Large intestine (tissue), 3 donors: ENCODE measurements around the gene ACSF3. TPM values are rescaled to one million over a fixed set of nuclear protein-coding genes. Genes with fewer than 3 reads are reported as not detected.

Experiments
- DNase-seq, 2 donors: peaks; one replicate each; pipeline versions ENCODE4 v3.0.0 to v3.0.0-alpha.2; 2013
- H3K27ac ChIP-seq: one replicate; pipeline ENCODE4 v1.5.1; 2013; ENCODE audit warnings: low read length
- H3K27me3 ChIP-seq: 2 replicates; pipeline ENCODE4 v1.6.1; 2013; ENCODE audit warnings: low read length; ENCODE audit not compliant: control insufficient read depth, insufficient read depth
- H3K36me3 ChIP-seq: 2 replicates; pipeline ENCODE4 v1.6.1; 2013; ENCODE audit warnings: low read length; ENCODE audit not compliant: control insufficient read depth, insufficient read depth
- H3K4me1 ChIP-seq: one replicate; pipeline ENCODE4 v1.6.1; 2013; ENCODE audit warnings: low read length; ENCODE audit not compliant: control insufficient read depth, insufficient read depth
- H3K4me3 ChIP-seq: one replicate; pipeline ENCODE4 v1.5.1; 2013; ENCODE audit warnings: low read length
- H3K9me3 ChIP-seq: one replicate; pipeline ENCODE4 v1.6.1; 2013; ENCODE audit warnings: mild to moderate bottlenecking, low read depth, low read length, moderate library complexity; ENCODE audit not compliant: control insufficient read depth
- WGBS: methylation state at CpG from one replicate; pipeline ENCODE4 v1.1.5; 2013; ENCODE audit warnings: low lambda C conversion rate; ENCODE audit not compliant: insufficient coverage; 5-methylcytosine and 5-hydroxymethylcytosine counted together
- polyA plus RNA-seq: library from polyadenylated mRNA; unstranded; fragments of 120-200 nt; gene quantifications from one replicate; pipeline ENCODE4 v1.2.1, GENCODE V29; 2013

ACSF3 gene
- polyA plus RNA-seq, 1 donor: 30.8 TPM

GRCh38 chr16:89155184-89155679 is 61.6 kb downstream of the ACSF3 start:
- peak in 1 of 2 donors; percentile 13 for DNase-seq
- no CpG with 5 or more reads among the region's 19 CpGs for WGBS
- Histone ChIP-seq H3K36me3 (peaks cover 11% of the 10 kb centered on the region), H3K27me3 (no peaks in the 10 kb centered on the region), H3K9me3 (peaks cover 27% of the 10 kb centered on the region), H3K4me3 (no peak overlapping the region), H3K27ac (no peak overlapping the region), H3K4me1 (no peaks in the 10 kb centered on the region)

DNA sequence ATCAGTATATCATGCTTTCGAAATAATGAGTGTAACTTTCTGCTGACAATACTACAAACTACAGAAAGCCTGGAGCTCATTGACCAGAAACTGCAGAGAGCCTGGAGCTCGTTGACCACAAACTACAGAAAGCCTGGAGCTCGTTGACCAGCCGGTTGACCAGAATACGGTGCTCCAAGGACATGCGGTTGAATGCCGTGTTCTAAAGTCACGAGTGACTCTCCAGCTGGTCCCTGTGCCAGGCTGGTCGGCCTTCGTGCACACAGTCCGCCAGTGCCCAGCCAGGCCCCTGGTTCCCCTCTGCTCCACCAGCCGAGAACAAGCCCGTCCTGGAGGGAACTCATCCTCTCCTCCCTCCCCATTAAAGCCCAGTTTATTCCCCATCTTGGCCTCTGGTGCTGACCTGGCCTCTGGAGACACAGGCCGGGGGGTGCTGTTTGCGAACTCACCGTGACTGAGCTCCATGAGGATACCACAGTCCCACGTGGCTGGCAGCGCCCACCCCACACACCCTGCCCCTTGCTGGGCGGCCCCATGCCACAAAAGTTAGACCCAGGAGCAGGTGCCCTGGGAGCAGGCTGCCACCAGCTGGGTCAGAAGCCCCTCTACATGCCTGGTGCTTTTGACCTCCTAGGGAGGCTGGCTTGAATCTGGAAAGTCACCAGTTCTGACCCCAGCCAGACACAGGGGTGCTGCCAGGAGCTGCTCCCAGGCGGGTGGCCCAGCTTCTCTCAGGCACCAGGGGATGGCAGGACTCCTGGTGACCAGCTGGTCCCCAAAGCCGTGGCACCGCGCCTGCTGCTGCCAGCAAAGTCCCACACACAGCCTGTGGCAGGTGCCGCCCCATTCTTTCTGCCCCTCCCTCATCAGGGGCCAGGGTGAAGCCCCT is 62.4 kb downstream of the ACSF3 start:
- Histone ChIP-seq H3K27me3 (no peaks in the 10 kb centered on the region), H3K9me3 (peaks cover 23% of the 10 kb centered on the region), H3K27ac (no peak overlapping the region), H3K36me3 (peaks cover 3% of the 10 kb centered on the region), H3K4me3 (no peak overlapping the region), H3K4me1 (no peaks in the 10 kb centered on the region)
- DNase-seq: no peak
- WGBS: no CpG with 5 or more reads among the region's 24 CpGs

DNA sequence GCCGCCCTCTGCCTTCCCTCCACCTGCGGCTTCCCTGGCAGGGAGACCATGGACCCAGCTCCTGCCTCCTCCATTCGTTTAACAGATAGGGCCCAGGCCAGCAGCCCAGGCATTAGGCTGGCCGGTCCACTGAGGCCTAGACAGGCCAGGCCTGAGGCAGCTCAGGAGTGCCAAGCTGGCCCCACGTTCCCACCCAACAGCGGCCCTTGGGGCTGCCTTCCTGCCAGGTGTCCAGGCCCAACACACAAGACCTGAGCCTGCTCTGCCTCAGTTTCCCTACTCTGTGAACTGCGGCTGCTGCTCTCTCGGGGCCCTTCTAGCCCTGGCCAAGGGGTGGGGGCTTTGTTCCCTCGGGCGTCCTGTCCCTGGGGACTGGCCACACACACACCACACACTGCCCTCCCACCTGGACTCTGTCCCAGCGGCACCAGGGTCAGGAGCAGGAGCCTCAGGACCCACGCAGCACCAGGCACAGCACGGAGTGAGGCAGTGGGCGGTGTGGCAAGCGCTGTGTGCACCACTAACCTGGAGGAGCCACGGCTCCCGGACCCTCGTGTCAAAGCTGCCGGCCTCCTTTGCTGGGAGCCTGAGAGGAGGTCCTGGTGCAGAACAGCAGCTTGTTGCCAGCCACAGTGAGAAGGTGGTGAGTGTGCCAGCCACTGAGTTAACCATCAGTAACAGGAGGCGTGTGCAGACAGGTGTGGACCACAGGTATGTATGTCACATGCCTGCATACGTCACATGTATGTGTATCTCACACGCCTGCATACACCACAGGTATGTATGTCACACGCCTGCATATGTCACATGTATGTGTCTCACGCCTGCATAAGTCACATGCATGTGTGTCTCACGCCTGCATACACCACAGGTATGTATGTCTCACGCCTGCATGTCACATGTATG is 63.3 kb downstream of the ACSF3 start:
- Histone ChIP-seq H3K27me3 (no peaks in the 10 kb centered on the region), H3K9me3 (peaks cover 23% of the 10 kb centered on the region), H3K4me3 (no peak overlapping the region), H3K36me3 (peaks cover 1% of the 10 kb centered on the region), H3K4me1 (no peaks in the 10 kb centered on the region), H3K27ac (no peak overlapping the region)
- DNase-seq: no peak
- no CpG with 5 or more reads among the region's 26 CpGs for WGBS

- Histone ChIP-seq H3K27me3 (no peaks in the 10 kb centered on the region), H3K4me1 (no peaks in the 10 kb centered on the region), H3K36me3 (no peaks in the 10 kb centered on the region), H3K4me3 (no peak overlapping the region), H3K27ac (no peak overlapping the region), H3K9me3 (peaks cover 22% of the 10 kb centered on the region)
- no peak for DNase-seq
- no CpG with 5 or more reads among the region's 12 CpGs for WGBS
These were observed 64.1 kb downstream of the ACSF3 start for GRCh38 chr16:89157778-89158177.

DNA sequence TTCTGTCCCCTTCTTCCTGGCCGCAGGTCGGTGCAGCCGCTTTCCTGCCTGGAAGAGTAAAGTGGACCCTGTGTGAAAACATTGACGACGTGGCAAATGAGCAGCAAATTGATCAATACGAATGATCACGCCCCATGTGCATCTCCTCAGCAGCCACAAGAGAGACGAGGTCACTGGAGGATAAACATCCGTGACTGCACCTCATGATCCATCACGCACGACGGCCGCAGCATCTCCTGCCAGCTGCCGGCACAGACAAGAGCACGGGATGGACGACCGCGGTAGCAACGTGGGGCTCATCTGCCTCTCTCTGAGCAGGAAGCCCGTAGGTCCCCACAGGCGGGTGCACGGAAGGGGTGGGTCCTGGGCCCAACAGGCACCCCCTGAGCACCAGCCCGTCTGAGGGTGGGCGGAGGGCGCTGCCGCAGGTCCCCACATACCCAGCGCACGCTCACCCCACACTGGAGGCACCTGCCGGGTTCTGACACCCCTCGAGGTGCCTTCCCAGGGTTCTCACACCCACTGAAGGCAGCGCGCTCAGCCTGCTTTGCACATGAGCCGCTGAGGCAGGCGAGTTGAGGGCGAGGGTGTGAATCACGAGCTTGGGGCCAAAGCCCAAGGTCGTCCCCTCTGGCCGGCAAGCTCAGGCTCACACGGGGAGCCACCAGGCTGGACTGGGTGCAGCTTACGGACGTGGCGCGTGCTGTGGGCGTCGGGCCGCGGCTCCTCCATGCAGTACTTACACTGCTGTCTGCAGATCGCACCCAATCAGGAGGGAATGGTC is 65.6 kb downstream of the ACSF3 start:
- no CpG with 5 or more reads among the region's 48 CpGs for WGBS

DNA sequence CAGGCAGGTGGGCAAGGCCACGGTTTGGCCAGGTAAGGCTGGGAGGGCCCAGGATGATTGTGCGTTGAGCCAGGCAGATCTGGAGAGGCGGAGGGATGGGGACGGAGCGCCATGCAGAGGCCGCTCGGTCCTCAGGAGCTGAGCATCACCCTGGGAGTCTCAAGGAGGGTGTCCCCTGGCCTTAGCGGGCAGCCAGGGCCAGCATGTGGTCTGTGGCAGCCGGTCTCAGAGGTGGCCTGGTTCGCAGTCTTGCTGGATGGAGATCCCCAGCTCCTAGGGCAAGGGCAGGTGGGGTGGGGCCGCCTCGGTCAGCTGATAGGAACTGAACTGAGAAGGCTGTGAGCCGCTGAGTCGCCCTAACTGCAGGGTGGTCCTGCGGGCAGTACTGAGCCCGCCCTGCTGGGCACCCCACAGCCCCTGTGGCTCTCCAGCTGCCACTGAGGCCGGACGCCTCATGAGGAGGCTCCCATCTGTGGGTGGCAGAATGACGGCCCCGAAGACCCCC is 66.2 kb downstream of the ACSF3 start:
- H3K4me3 ChIP-seq: no peak overlapping the region
- no CpG with 5 or more reads among the region's 20 CpGs for WGBS
- no peaks in the 10 kb centered on the region for H3K27me3 ChIP-seq

More for the DNA sequence above, 65.6 kb downstream of the ACSF3 start:
- Histone ChIP-seq H3K4me3 (no peak overlapping the region), H3K36me3 (no peaks in the 10 kb centered on the region), H3K9me3 (peaks cover 13% of the 10 kb centered on the region), H3K27ac (no peak overlapping the region), H3K4me1 (no peaks in the 10 kb centered on the region), H3K27me3 (no peaks in the 10 kb centered on the region)
- no peak for DNase-seq

GRCh38 chr16:89160977-89161701 is 67.5 kb downstream of the ACSF3 start:
- WGBS: no CpG with 5 or more reads among the region's 29 CpGs
- Histone ChIP-seq H3K27me3 (no peaks in the 10 kb centered on the region), H3K4me3 (no peak overlapping the region), H3K36me3 (no peaks in the 10 kb centered on the region), H3K27ac (no peak overlapping the region), H3K4me1 (no peaks in the 10 kb centered on the region), H3K9me3 (peaks cover 10% of the 10 kb centered on the region)
- DNase-seq: no peak

More for the DNA sequence above, 66.2 kb downstream of the ACSF3 start:
- no peak overlapping the region for H3K27ac ChIP-seq
- no peak for DNase-seq
- no peaks in the 10 kb centered on the region for H3K36me3 ChIP-seq
- no peaks in the 10 kb centered on the region for H3K4me1 ChIP-seq
- H3K9me3 ChIP-seq: peaks cover 10% of the 10 kb centered on the region

DNA sequence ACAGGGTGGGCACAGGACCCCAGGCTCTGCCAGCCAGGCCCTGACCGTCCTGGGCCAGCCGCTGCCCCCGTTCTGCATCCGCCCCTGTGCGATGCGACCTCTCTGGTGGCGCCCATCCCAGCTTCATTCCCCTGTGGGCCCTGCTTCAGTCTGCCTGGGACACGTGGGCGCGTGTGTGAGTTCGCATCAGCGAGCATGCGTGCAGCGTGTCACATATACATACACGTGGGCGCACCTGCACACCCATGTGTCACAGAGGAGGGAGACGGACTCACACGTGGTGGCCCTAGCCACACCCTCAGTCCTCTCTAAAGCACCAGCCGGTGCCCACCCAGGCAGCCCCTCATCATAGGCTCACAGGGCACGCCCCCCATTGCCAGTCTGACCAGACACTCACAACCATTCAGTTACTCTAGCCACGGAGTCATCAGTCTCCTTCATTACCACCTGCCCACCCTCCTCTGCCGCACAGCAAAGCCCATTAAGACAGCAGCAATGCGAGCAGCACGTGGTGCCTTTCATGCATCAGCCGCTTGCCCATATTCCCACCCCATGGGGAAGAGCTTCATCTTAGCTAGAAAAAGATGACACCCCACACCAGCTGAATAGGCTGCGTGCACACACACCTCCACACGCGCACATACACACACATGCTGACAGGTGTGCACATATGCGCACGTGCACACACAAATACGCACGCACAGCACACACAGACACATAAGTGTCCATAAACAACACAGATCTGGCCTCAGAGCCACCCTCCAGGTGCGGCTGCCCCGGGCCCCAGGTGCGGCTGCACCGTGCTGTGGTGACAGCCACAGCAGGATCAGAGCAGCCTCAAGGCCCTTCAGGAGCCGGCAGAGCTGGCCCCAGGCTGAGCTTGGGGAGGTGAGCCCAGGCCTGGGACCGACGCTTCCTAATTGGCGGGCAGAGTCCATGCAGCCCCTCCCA is 68.4 kb downstream of the ACSF3 start:
- peaks cover under 1% of the 10 kb centered on the region for H3K4me1 ChIP-seq
- no CpG with 5 or more reads among the region's 40 CpGs for WGBS
- no peaks in the 10 kb centered on the region for H3K36me3 ChIP-seq
- DNase-seq: no peak
- no peak overlapping the region for H3K4me3 ChIP-seq
- H3K9me3 ChIP-seq: peaks cover 10% of the 10 kb centered on the region
- H3K27ac ChIP-seq: no peak overlapping the region
- H3K27me3 ChIP-seq: no peaks in the 10 kb centered on the region
